HG03060 (cell line): ENCODE results near the gene FAM114A2.
A peak's percentile ranks its signal among the peaks of the same experiment; 100 is the strongest.
"Not testable (repeated sequence)": the region's sequence is repeated elsewhere in the genome, so short reads cannot be mapped to it uniquely, and the experiment has no call there.

Source experiments
- ATAC-seq: cut with Tn5 transposase; IDR thresholded peaks from one replicate; pipeline ENCODE4 v1.9.1; 2021; ENCODE audit warnings: low read depth, moderate number of reproducible peaks; ENCODE audit not compliant: unreplicated experiment

The FAM114A2 gene

GRCh38 chr5:154053468-154053867 is 14.8 kb upstream of the FAM114A2 start:
- no peak for ATAC-seq

- no peak for ATAC-seq
Measured at GRCh38 chr5:154049636-154050035, 10.9 kb upstream of the FAM114A2 start.

- ATAC-seq = no peak
Measured at GRCh38 chr5:154047324-154047723, 8.6 kb upstream of the FAM114A2 start.

GRCh38 chr5:154046486-154046885 is 7.8 kb upstream of the FAM114A2 start:
- ATAC-seq = no peak

- ATAC-seq = no peak
Measured at GRCh38 chr5:154044581-154044980, 5.9 kb upstream of the FAM114A2 start.

GRCh38 chr5:154044099-154044498 is 5.4 kb upstream of the FAM114A2 start:
- no peak for ATAC-seq

- ATAC-seq = no peak
Measured at GRCh38 chr5:154042766-154043165, 4.1 kb upstream of the FAM114A2 start.

GRCh38 chr5:154039458-154039829 is 734 bp upstream of the FAM114A2 start:
- ATAC-seq = no peak

- ATAC-seq = peak; percentile 33
Measured at GRCh38 chr5:154038261-154038706, 426 bp downstream of the FAM114A2 start.

- ATAC-seq = no peak
Measured at GRCh38 chr5:154034944-154035343, 3.8 kb downstream of the FAM114A2 start.

GRCh38 chr5:154031937-154032489 is 6.7 kb downstream of the FAM114A2 start:
- ATAC-seq = no peak

GRCh38 chr5:154025951-154026350 is 12.8 kb downstream of the FAM114A2 start:
- ATAC-seq = no peak

GRCh38 chr5:154018919-154019318 is 19.8 kb downstream of the FAM114A2 start:
- not testable (repeated sequence) for ATAC-seq

- ATAC-seq = no peak
Measured at GRCh38 chr5:154015071-154015693, 23.5 kb downstream of the FAM114A2 start.

GRCh38 chr5:154010660-154011059 is 28.1 kb downstream of the FAM114A2 start:
- no peak for ATAC-seq

- no peak for ATAC-seq
Measured at GRCh38 chr5:154005648-154006047, 33.1 kb downstream of the FAM114A2 start.

- no peak for ATAC-seq
Measured at GRCh38 chr5:154002511-154003020, 36.1 kb downstream of the FAM114A2 start.

GRCh38 chr5:154002093-154002492 is 36.6 kb downstream of the FAM114A2 start:
- no peak for ATAC-seq

- ATAC-seq = no peak
Measured at GRCh38 chr5:154000703-154001102, 38.0 kb downstream of the FAM114A2 start.

GRCh38 chr5:153999995-154000394 is 38.7 kb downstream of the FAM114A2 start:
- ATAC-seq = no peak

GRCh38 chr5:153998768-153999167 is 39.9 kb downstream of the FAM114A2 start:
- no peak for ATAC-seq

GRCh38 chr5:153998010-153998409 is 40.7 kb downstream of the FAM114A2 start:
- no peak for ATAC-seq
